Left ventricle myocardium inferior (tissue), 1 donor: ENCODE data around the gene KLB. TPM values are rescaled to one million over a fixed set of nuclear protein-coding genes. Genes with fewer than 3 reads are reported as not detected.
A peak's percentile ranks its signal among the peaks of the same experiment; 100 is the strongest.

Experiments
- DNase-seq: peaks from one replicate; pipeline ENCODE4 v3.0.0-alpha.2; 2020
- H3K27ac ChIP-seq: fragments of 200-600 bp; replicated peaks from 2 replicates; pipeline ENCODE4 v1.8.0; 2021
- H3K27me3 ChIP-seq: fragments of 200-600 bp; 2 replicates; pipeline ENCODE4 v1.8.0; 2021; ENCODE audit warnings: low read depth
- H3K36me3 ChIP-seq: fragments of 200-600 bp; 2 replicates; pipeline ENCODE4 v1.8.0; 2021
- H3K4me1 ChIP-seq: fragments of 200-600 bp; 2 replicates; pipeline ENCODE4 v1.8.0; 2021
- H3K4me3 ChIP-seq: fragments of 200-600 bp; 2 replicates; pipeline ENCODE4 v1.8.0; 2021; ENCODE audit warnings: mild to moderate bottlenecking, moderate library complexity
- H3K9me3 ChIP-seq: fragments of 200-600 bp; replicated peaks from 2 replicates; pipeline ENCODE4 v1.8.0; 2021
- CTCF ChIP-seq: fragments of 200-600 bp; IDR thresholded peaks from 2 replicates; pipeline ENCODE4 v1.8.0; 2021; ENCODE audit warnings: antibody characterized with exemption, mild to moderate bottlenecking, borderline replicate concordance
- intact Hi-C: fragments of 100-400 bp; cut with micrococcal nuclease; formaldehyde crosslinking; loops from one replicate; pipeline ENCODE4 v1.11.0; 2022
- total RNA-seq: library from RNA; stranded (reverse); fragmentation: NEBNext Ultra II Directional; extraction: Animal tissue kit (Norgen Biotek cat#: 25700); gene quantifications from one replicate; pipeline ENCODE4 v1.2.1, GENCODE V29; 2021
- donor health status: DM: no; HTN: yes; CAD: no; lungs with severe emphysema.

KLB gene
- total RNA-seq, 1 donor from 2014 or later = not detected

DNA sequence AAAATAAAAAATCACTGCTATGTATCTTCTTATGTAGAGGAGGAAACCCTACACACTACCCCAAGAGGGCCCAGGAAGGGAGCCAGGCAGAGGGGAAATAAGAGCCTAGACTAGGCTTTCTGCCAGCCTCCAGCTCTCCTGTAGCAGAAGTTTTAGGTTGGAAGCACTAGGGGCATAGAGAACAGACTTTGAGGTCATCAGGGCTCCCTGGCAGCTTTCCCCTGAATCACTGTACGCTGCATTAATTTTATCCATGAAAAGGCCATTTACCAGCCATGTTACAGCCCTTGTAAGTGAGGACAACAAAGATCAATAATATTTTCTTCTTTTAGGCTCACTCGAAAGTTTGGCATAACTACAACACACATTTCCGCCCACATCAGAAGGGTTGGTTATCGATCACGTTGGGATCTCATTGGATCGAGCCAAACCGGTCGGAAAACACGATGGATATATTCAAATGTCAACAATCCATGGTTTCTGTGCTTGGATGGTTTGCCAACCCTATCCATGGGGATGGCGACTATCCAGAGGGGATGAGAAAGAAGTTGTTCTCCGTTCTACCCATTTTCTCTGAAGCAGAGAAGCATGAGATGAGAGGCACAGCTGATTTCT, 27.3 kb downstream of the KLB start:
- DNase-seq = no peak

DNA sequence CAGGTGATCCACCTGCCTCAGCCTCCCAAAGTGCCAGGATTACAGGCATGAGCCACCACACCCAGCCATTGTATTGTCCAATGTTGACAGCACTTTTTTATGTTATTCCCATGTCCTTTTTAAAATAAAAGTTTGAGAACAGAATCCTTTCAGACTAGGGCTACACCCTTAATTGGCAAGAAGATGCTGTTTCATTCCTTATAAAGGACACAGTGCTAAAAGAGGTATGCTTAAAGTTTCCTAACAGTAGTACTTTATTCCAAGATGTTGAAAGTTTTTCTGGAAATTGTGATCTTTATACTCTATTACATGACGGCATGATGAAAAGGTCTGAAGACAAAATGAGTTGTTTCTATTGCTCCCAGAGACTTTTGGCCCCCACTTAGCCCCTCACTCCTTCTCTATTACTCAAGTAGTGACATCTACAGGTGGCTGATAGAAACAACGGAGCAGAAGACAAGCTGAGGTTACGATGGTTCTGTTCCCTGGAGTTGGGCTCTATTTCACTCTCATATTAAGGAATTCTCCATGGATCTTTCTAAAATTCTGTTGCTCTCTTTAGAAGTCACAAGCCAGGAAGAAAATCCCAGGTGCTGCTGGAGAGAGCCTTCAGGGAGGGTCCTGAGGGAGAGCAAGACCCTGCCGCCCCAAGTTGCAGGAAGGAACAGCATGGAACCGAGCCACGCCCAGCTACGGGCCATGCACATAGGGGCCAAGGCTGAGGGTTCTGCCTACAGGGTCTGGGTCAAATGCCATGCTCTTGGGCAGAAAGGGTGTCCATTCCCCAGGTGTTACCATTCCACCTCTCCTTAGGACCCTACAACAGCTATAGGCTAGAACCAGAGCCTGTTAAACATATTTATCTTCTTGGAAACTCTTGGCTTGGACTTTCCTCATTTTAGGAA, 29.2 kb downstream of the KLB start:
- no peaks in the 10 kb centered on the region for H3K36me3 ChIP-seq
- DNase-seq = no peak
- H3K4me1 ChIP-seq = no peaks in the 10 kb centered on the region
- intact Hi-C loops = no loop called here
- no peak overlapping the region for H3K27ac ChIP-seq
- peaks cover 17% of the 10 kb centered on the region for H3K27me3 ChIP-seq
- no peaks in the 10 kb centered on the region for H3K9me3 ChIP-seq
- H3K4me3 ChIP-seq = no peak overlapping the region
- no peak for TF ChIP-seq CTCF

More for the DNA sequence above, 27.3 kb downstream of the KLB start:
- intact Hi-C loops = no loop called here
- peaks cover 9% of the 10 kb centered on the region for H3K27me3 ChIP-seq
- no peaks in the 10 kb centered on the region for H3K36me3 ChIP-seq
- no peak overlapping the region for H3K27ac ChIP-seq
- TF ChIP-seq CTCF = no peak
- no peak overlapping the region for H3K4me3 ChIP-seq
- H3K9me3 ChIP-seq = no peaks in the 10 kb centered on the region
- no peaks in the 10 kb centered on the region for H3K4me1 ChIP-seq

- DNase-seq = no peak
- Histone ChIP-seq H3K4me3 (no peak overlapping the region), H3K36me3 (no peaks in the 10 kb centered on the region), H3K27me3 (peaks cover 17% of the 10 kb centered on the region), H3K27ac (no peak overlapping the region), H3K9me3 (no peaks in the 10 kb centered on the region), H3K4me1 (peaks cover 2% of the 10 kb centered on the region)
- no peak for TF ChIP-seq CTCF
- intact Hi-C loops = no loop called here
These were observed 34.9 kb downstream of the KLB start for GRCh38 chr4:39441593-39441992.

GRCh38 chr4:39442998-39443397, 36.3 kb downstream of the KLB start:
- intact Hi-C loops = no loop called here
- no peaks in the 10 kb centered on the region for H3K9me3 ChIP-seq
- TF ChIP-seq CTCF = no peak
- no peak overlapping the region for H3K4me3 ChIP-seq
- peaks cover 10% of the 10 kb centered on the region for H3K27me3 ChIP-seq
- no peak for DNase-seq
- H3K27ac ChIP-seq = no peak overlapping the region
- H3K36me3 ChIP-seq = no peaks in the 10 kb centered on the region
- peaks cover 11% of the 10 kb centered on the region for H3K4me1 ChIP-seq

GRCh38 chr4:39446483-39446841, 39.7 kb downstream of the KLB start:
- peaks cover 5% of the 10 kb centered on the region for H3K36me3 ChIP-seq
- DNase-seq = no peak
- TF ChIP-seq CTCF = no peak
- H3K27ac ChIP-seq = no peak overlapping the region
- intact Hi-C loops = no loop called here
- H3K9me3 ChIP-seq = no peaks in the 10 kb centered on the region
- no peaks in the 10 kb centered on the region for H3K27me3 ChIP-seq
- H3K4me1 ChIP-seq = peaks cover 11% of the 10 kb centered on the region
- peak overlapping the region; percentile 67 for H3K4me3 ChIP-seq
